OCI-LY1 (cell line): ENCODE data around the gene CLCNKB.

Experiments
- H2AFZ ChIP-seq: fragments of 200-600 bp; sonication (generic), shearing (Covaris generic); 2 replicates; pipeline ENCODE4 v1.6.0; 2014; ENCODE audit warnings: antibody characterized with exemption, mild to moderate bottlenecking, low read length
- H3F3A ChIP-seq: fragments of 200-600 bp; sonication (generic), shearing (Covaris generic); 2 replicates; pipeline ENCODE4 v1.6.0; 2014; ENCODE audit warnings: mild to moderate bottlenecking, antibody characterized with exemption, low read length, moderate library complexity; ENCODE audit not compliant: insufficient read depth
- H3K27ac ChIP-seq: fragments of 200-600 bp; sonication (generic); 2 replicates; pipeline ENCODE4 v1.5.1; 2014; ENCODE audit warnings: low read length, mixed run types, mild to moderate bottlenecking, low read depth; ENCODE audit not compliant: poor library complexity, severe bottlenecking
- H3K27me3 ChIP-seq: fragments of 200-600 bp; sonication (generic); 2 replicates; pipeline ENCODE4 v1.6.0; 2014; ENCODE audit warnings: antibody characterized with exemption, mild to moderate bottlenecking, low read length, moderate library complexity; ENCODE audit not compliant: insufficient read depth
- H3K36me3 ChIP-seq: fragments of 200-600 bp; sonication (generic); 2 replicates; pipeline ENCODE4 v1.6.1; 2014; ENCODE audit warnings: mild to moderate bottlenecking, antibody characterized with exemption, low read length, moderate library complexity, mixed read lengths; ENCODE audit not compliant: insufficient read depth
- H3K4me1 ChIP-seq: fragments of 200-600 bp; sonication (generic); 2 replicates; pipeline ENCODE4 v1.5.1; 2014; ENCODE audit warnings: mild to moderate bottlenecking, low read length, moderate library complexity; ENCODE audit not compliant: insufficient read depth, severe bottlenecking
- H3K4me2 ChIP-seq: fragments of 200-600 bp; sonication (generic), shearing (Covaris generic); 2 replicates; pipeline ENCODE4 v1.6.1; 2014; ENCODE audit warnings: low read length
- H3K4me3 ChIP-seq: fragments of 200-600 bp; sonication (generic); 2 replicates; pipeline ENCODE4 v1.5.1; 2014; ENCODE audit warnings: low read length, low read depth, mild to moderate bottlenecking, mixed read lengths; ENCODE audit not compliant: poor library complexity, severe bottlenecking
- H3K79me2 ChIP-seq: fragments of 200-600 bp; shearing (Covaris generic); 2 replicates; pipeline ENCODE4 v1.6.1; 2016; ENCODE audit warnings: mixed run types, low read length, mixed read lengths; ENCODE audit not compliant: insufficient read depth
- H3K9ac ChIP-seq: fragments of 200-600 bp; sonication (generic), shearing (Covaris generic); 2 replicates; pipeline ENCODE4 v1.6.1; 2014; ENCODE audit warnings: mild to moderate bottlenecking, low read length, mixed read lengths
- H3K9me2 ChIP-seq: fragments of 200-600 bp; sonication (generic), shearing (Covaris generic); 2 replicates; pipeline ENCODE4 v1.6.1; 2014; ENCODE audit warnings: low read depth, mild to moderate bottlenecking, low read length, mixed read lengths
- H3K9me3 ChIP-seq: fragments of 200-600 bp; shearing (Covaris generic); 2 replicates; pipeline ENCODE4 v1.6.1; 2014; ENCODE audit warnings: low read length, mixed read lengths
- H4K20me1 ChIP-seq: fragments of 200-600 bp; sonication (generic), shearing (Covaris generic); 2 replicates; pipeline ENCODE4 v1.6.0; 2016; ENCODE audit warnings: mild to moderate bottlenecking, low read length; ENCODE audit not compliant: insufficient read depth
- CTCF ChIP-seq: fragments of 200-600 bp; sonication (generic), shearing (Covaris generic); IDR thresholded peaks from 2 replicates; pipeline ENCODE4 v1.5.1; 2017; ENCODE audit warnings: mild to moderate bottlenecking, antibody characterized with exemption, low read length, moderate library complexity, mixed read lengths
- EZH2 ChIP-seq: fragments of 200-600 bp; sonication (generic), shearing (Covaris generic); IDR thresholded peaks from 2 replicates; pipeline ENCODE4 v1.8.0; 2017; ENCODE audit warnings: borderline replicate concordance, mixed run types, mild to moderate bottlenecking, antibody characterized with exemption, low read length, moderate library complexity, mixed read lengths

CLCNKB gene

GRCh38 chr1:16080422-16081150 lies 37.0 kb downstream of the CLCNKB start:
- Histone ChIP-seq H3K9me2 (no peaks in the 10 kb centered on the region), H3K79me2 (no peaks in the 10 kb centered on the region), H3K27ac (no peak overlapping the region), H3F3A (no peaks in the 10 kb centered on the region), H2AFZ (no peak overlapping the region), H3K4me1 (peaks cover 8% of the 10 kb centered on the region), H3K36me3 (no peaks in the 10 kb centered on the region), H3K9ac (no peak overlapping the region), H3K9me3 (no peaks in the 10 kb centered on the region), H3K4me2 (no peak overlapping the region), H3K4me3 (no peak overlapping the region), H4K20me1 (no peaks in the 10 kb centered on the region), H3K27me3 (peaks cover 3% of the 10 kb centered on the region; the same call in 1 of the 2 replicates)
- TF ChIP-seq EZH2, result no peak
- no peak for TF ChIP-seq CTCF

GRCh38 chr1:16081636-16082035 lies 38.1 kb downstream of the CLCNKB start:
- H3K4me1 ChIP-seq, result peaks cover 8% of the 10 kb centered on the region
- H3F3A ChIP-seq, result no peaks in the 10 kb centered on the region
- peaks cover 3% of the 10 kb centered on the region; the same call in 1 of the 2 replicates for H3K27me3 ChIP-seq
- H3K4me2 ChIP-seq, result no peak overlapping the region
- TF ChIP-seq EZH2 (no peak), CTCF (no peak)
- no peaks in the 10 kb centered on the region for H3K36me3 ChIP-seq
- H2AFZ ChIP-seq, result no peak overlapping the region
- H3K9ac ChIP-seq, result no peak overlapping the region
- H3K79me2 ChIP-seq, result no peaks in the 10 kb centered on the region
- H3K4me3 ChIP-seq, result no peak overlapping the region
- H3K27ac ChIP-seq, result no peak overlapping the region
- H3K9me3 ChIP-seq, result no peaks in the 10 kb centered on the region
- H4K20me1 ChIP-seq, result no peaks in the 10 kb centered on the region
- H3K9me2 ChIP-seq, result no peaks in the 10 kb centered on the region

- Histone ChIP-seq H3K27me3 (peaks cover 3% of the 10 kb centered on the region; the same call in 1 of the 2 replicates), H3K36me3 (no peaks in the 10 kb centered on the region), H3K79me2 (no peaks in the 10 kb centered on the region), H2AFZ (no peak overlapping the region), H3K27ac (no peak overlapping the region), H3K9ac (no peak overlapping the region), H3K9me3 (no peaks in the 10 kb centered on the region), H3K4me2 (no peak overlapping the region), H4K20me1 (no peaks in the 10 kb centered on the region), H3K4me3 (no peak overlapping the region), H3K9me2 (no peaks in the 10 kb centered on the region), H3K4me1 (peaks cover 8% of the 10 kb centered on the region), H3F3A (no peaks in the 10 kb centered on the region)
- TF ChIP-seq CTCF, result peak; percentile 85
- TF ChIP-seq EZH2, result no peak
These were observed 38.9 kb downstream of the CLCNKB start for GRCh38 chr1:16082283-16083038.
